ENCODE measurements around the gene TRPV4.
"Not testable (repeated sequence)": the region's sequence is repeated elsewhere in the genome, so short reads cannot be mapped to it uniquely, and the experiment has no call there.

TRPV4 gene

GRCh38 chr12:109833307-109834189 is at the start of gene TRPV4:
TRPV4 (minus strand) TSS chr12:109833398; CDS start chr12:109814796, 18,602 bp downstream.
- DNase-seq: no peak

GRCh38 chr12:109881752-109882151 is 48.6 kb upstream of the TRPV4 start:
- peak; percentile 17 for DNase-seq

DNA sequence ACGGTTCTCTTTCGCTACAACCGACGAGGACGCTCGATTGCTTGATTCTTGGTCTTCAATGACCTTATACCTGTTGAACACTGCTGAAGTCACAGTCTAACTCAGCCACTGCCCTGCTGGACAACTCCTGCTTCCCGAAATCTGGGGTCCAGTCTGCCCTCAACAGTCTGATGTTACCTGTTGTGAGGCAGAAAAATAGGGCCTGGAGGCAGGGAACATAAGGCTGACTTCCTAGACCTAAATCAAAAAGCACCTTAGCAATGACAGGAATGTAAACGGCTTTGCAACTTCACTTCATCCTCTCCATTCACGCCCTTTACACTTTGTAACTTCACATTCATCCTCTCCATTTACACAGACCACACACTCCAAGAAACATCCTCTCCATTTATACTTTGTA is 47.7 kb upstream of the TRPV4 start:
- no peak for DNase-seq

GRCh38 chr12:109880043-109880931 is 47.1 kb upstream of the TRPV4 start, which contains the start of gene GLTP:
GLTP (minus strand) TSS chr12:109880541; CDS start chr12:109880374, 167 bp downstream.
- DNase-seq: peak; percentile 95

DNA sequence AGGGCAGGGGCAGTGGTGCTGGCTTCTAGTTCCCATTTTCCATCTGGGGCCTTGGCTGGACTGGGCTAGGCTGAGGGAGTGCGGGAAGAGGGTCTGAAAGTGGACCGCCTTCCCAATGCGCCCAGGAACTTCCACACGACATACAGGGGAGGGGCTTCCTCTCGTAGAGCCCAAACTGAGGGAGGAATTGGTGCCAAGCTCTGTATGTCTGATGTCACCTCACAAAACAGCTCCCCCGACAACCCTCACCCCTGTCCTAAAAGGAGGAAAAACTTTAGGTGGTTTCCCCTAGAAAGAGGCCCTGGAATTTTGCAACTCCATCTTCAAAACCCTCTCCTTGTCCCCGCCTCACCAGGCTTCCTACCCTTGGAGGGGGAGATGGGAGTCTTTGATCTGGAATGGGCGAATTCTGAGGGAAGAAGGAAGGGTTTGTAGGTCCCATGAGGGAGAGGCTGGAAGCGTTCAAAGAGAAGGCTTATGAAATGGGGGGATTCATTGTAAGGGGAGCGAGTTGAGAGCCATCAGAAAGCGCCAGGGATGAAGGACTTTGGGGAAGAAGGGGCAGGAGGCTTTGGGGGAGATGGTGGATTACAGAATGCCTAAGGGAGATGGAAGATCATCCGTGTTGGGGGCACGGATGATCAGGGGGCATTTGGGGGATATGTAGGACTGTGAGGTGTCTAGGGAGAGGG is 46.3 kb upstream of the TRPV4 start:
- DNase-seq: no peak

GRCh38 chr12:109878749-109879148 is 45.6 kb upstream of the TRPV4 start:
- DNase-seq: no peak

DNA sequence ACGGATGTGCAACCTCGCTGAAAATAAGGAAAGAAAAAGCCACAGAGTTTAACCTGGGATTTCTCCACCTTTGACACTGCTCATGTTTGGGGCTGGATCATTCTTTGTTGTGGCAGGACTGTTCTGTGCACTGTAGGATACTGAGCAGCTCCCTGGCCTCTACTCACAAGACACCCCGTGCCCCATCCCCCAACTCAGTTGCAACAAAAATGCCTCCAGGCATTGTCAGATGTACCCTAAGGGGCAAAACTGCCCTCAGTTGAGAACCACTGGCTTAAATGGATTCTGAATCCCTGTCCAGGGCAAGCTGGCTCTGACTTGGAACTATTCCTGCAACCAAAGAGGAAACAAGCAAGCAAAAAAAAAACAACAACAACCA is 45.0 kb upstream of the TRPV4 start:
- no peak for DNase-seq

- DNase-seq: no peak
These were observed 44.5 kb upstream of the TRPV4 start for GRCh38 chr12:109877504-109878246.

GRCh38 chr12:109876406-109876805 is 43.2 kb upstream of the TRPV4 start:
- no peak for DNase-seq

- DNase-seq: peak; percentile 28
These were observed 42.5 kb upstream of the TRPV4 start for GRCh38 chr12:109875572-109876131.

GRCh38 chr12:109873653-109874052 is 40.5 kb upstream of the TRPV4 start:
- DNase-seq: peak; percentile 13

- no peak for DNase-seq
These were observed 38.6 kb upstream of the TRPV4 start for GRCh38 chr12:109871668-109872314.

DNA sequence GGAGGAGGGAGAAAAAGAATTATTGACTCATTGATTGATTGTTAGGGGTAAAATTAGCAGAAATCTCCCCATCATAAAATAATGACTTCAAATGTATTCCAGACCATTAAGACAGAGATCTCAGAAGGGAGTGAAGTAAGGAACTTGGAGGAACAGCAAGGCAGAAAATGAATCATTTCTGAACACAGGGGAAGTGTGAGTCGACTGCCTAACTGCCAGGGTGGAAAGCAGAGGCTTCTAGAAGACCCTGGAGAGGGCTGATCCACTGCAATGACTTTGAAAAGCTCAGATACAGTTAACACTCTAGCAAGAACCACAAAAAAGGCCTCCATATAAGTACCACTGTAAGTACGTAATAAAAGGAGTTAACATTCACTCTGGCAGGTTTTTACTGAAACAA is 37.5 kb upstream of the TRPV4 start:
- no peak for DNase-seq

GRCh38 chr12:109868182-109869051 is 35.2 kb upstream of the TRPV4 start:
- DNase-seq: no peak

DNA sequence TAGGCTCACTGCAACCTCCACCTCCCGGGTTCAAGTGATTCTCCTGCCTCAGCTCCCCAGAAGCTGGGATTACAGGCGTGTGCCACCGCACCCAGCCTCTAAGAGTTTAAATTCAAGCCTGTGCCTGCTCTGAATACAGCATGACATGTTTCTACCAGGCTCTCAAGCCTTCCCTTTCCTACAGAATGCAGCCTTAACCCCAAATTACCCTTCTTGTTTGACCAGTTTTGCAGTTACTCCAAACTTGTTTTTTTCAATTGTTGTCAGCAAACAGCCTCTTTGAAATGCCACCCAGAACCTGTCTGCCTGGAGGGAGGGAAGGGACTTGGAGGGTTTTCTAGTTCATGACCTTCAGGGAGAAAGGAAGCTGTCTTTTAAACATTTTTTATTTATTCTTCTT is 31.7 kb upstream of the TRPV4 start:
- no peak for DNase-seq

DNA sequence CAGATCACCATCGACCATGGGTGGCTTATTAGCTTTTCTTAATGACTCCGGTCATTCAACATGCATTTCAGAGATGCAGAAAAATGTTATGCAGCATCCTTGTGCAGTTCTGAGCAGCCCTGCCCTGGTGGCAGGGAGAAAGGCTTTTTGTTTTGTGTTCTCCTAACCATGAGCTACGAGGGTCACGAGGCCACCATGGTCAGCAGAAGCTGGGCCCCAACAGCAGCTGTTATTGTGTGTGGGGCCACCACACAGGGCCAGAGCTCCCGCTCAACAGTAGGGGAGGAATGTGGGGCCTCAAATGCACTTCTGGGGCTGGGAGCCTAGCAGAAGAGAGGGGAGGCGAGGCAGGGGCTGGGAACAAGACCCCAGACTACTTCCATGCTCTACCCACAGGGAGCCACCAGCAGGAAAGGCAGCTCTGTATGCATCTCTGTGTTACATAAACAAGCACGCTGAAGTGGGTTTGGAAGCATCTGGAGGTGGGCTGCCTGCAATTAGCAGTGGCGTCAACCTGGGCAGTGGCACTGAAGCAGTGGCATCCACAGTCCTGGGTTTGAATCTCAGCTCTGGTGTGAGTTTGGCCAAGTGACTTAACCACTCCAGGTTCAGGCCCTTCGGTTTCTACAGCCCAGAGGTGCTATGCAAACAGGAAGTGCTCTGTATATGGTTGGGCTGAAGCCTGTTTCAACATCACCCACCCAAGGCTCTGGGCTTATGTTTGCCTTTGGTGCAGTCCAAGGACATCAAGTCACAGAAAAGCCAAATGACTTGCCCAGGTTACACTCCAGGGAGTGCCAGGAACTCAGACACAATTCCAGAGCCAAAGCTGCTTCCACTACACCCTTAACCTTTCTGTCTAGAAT is 30.9 kb upstream of the TRPV4 start:
- peak; percentile 55 for DNase-seq

- DNase-seq: not testable (repeated sequence)
These were observed 29.3 kb upstream of the TRPV4 start for GRCh38 chr12:109862491-109862890.

DNA sequence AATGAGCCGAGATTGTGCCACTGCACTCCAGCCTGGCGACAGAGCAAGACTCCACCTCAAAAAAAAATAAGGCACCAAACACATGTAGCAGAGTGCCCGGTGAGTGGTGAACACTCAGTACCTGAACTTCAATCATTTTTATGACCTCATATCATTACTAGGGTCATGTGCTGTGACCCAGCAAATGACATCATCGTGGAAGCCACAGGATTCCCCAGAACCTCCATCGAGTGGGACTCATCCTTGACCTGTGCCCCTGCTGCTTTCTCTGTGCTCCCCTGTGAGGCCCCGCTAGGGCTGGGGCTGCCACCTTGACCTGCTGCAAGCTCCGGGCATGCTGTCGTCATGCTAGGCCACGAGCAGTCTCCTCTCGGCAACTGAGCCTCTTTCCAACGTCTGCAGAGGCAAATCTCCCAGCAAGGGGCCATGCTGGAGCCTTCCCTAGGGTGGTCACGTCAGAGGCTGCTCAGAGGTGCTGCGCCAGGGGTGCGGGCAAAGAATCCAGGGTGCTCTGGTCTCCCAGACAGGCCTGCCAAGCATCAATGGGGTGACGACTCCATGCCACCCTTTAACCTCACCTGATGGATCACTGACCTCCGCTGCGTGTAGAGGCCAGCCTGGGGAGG is 28.6 kb upstream of the TRPV4 start:
- no peak for DNase-seq

DNA sequence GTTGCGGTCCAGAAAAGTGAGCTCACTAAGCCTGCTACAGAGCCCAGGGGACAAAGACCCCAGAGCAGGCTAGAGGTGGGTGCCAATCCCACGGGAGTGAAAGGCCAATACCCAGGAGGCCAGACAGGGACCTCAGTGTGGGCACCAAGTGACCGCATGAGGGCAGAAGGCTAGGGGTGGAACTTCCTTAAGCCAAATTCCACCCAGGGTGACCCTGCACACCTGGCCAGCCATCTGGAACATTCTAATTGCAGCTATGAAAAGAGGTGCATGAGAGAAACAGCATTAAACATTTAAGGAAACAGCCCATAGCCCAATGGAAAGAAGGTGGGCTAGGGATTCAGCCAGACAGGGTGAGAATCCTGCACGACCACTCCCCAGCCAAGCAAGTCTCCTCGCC is 27.8 kb upstream of the TRPV4 start:
- no peak for DNase-seq

Measured in hematopoietic multipotent progenitor cell treated with erythropoietin and hydrocortisone succinate and interleukin-3 and kit ligand, for 4 days (in vitro differentiated cells).